Panc1 (cell line): ENCODE measurements around the gene G6PC3. TPM values are rescaled to one million over a fixed set of nuclear protein-coding genes. Genes with fewer than 3 reads are reported as not detected.
"Not testable (repeated sequence)": the region's sequence is repeated elsewhere in the genome, so short reads cannot be mapped to it uniquely, and the experiment has no call there.

ENCODE experiments used
- ATAC-seq: fragments of 200-7000 bp; cut with Tn5 transposase; 2 replicates; pipeline ENCODE4 v1.9.1; 2020; ENCODE audit warnings: mild to moderate bottlenecking, moderate library complexity
- BruUV-seq: library from RNA; stranded (reverse); fragments of 400-500 nt; replicated peaks from 2 replicates; lab custom pipeline; 2021; lab: Mats Ljungman, UMichigan
- CTCF ChIA-PET: fragments of 300-600 bp; sonication (Branson Sonifier 250); formaldehyde crosslinking; loops from one replicate; lab custom pipeline; 2022; ENCODE audit warnings: antibody characterized with exemption; lab: Charles Lee
- POLR2A ChIA-PET: fragments of 300-600 bp; sonication (Branson Sonifier 250); formaldehyde crosslinking; loops from one replicate; lab custom pipeline; 2022; ENCODE audit warnings: antibody characterized with exemption; lab: Charles Lee
- DNase-seq: peaks from one replicate; pipeline ENCODE4 v3.0.0-alpha.2; 2010; ENCODE audit warnings: low read depth, low spot score
- H3K27ac ChIP-seq: 2 replicates; pipeline ENCODE4 v1.5.1; 2011; ENCODE audit warnings: mild to moderate bottlenecking, low read length, inconsistent platforms
- H3K27me3 ChIP-seq: fragments of 200-500 bp; sonication (Bioruptor generic); 2 replicates; pipeline ENCODE4 v1.6.0; 2014; ENCODE audit warnings: low read length, inconsistent platforms; ENCODE audit not compliant: control insufficient read depth, insufficient read depth
- H3K36me3 ChIP-seq: fragments of 200-500 bp; sonication (Bioruptor generic); 2 replicates; pipeline ENCODE4 v1.5.1; 2014; ENCODE audit warnings: inconsistent platforms, mild to moderate bottlenecking, low read length, moderate library complexity; ENCODE audit not compliant: control insufficient read depth, insufficient read depth
- H3K4me1 ChIP-seq: 2 replicates; pipeline ENCODE4 v1.5.1; 2011; ENCODE audit warnings: inconsistent platforms, mild to moderate bottlenecking, low read length, moderate library complexity; ENCODE audit not compliant: control insufficient read depth, insufficient read depth
- H3K4me3 ChIP-seq, 2 experiments: 2 replicates each; pipeline ENCODE4 v1.5.1; 2011 to 2012; ENCODE audit warnings: low read depth in 2 of 2, low read length in 2 of 2, mild to moderate bottlenecking in 2 of 2, inconsistent platforms in 1 of 2, moderate library complexity in 1 of 2
- H3K9me3 ChIP-seq: fragments of 200-500 bp; sonication (Bioruptor generic); 2 replicates; pipeline ENCODE4 v1.5.1; 2014; ENCODE audit warnings: low read depth, mild to moderate bottlenecking, inconsistent platforms, low read length, moderate library complexity; ENCODE audit not compliant: control insufficient read depth, insufficient read depth
- CTCF ChIP-seq: fragments of 450-650 bp; IDR thresholded peaks from 2 replicates; pipeline ENCODE4 v1.5.1; 2017; ENCODE audit warnings: mild to moderate bottlenecking
- POLR2AphosphoS5 ChIP-seq: IDR thresholded peaks from 2 replicates; pipeline ENCODE4 v1.6.1; 2012; ENCODE audit warnings: mild to moderate bottlenecking, low read depth, low read length, moderate library complexity
- REST ChIP-seq, 2 experiments: IDR thresholded peaks; 2 replicates each; pipeline ENCODE4 v1.6.1; 2011 to 2012; ENCODE audit warnings: low read depth in 2 of 2, control low read depth in 1 of 2, low read length in 1 of 2, mild to moderate bottlenecking in 1 of 2, moderate library complexity in 1 of 2; ENCODE audit not compliant: insufficient read depth in 1 of 2
- SIN3A ChIP-seq: IDR thresholded peaks from 2 replicates; pipeline ENCODE4 v1.6.1; 2012; ENCODE audit warnings: low read depth, mild to moderate bottlenecking, low read length, moderate library complexity, borderline replicate concordance; ENCODE audit not compliant: insufficient read depth
- TCF7L2 ChIP-seq: IDR thresholded peaks from 2 replicates; pipeline ENCODE4 v1.6.1; 2011; ENCODE audit warnings: mild to moderate bottlenecking, low read depth, low read length, inconsistent platforms
- in situ Hi-C: cut with HindIII; loops from 2 replicates; pipeline ENCODE4 v1.10.0; 2016; ENCODE audit warnings: low sequenced_read_pairs, low pct_unique_long_range_greater_than_20kb
- intact Hi-C: fragments of 100-400 bp; cut with micrococcal nuclease; formaldehyde crosslinking; loops from one replicate; pipeline ENCODE4 v1.10.0; 2022; ENCODE audit not compliant: unreplicated experiment
- total RNA-seq: library from RNA; stranded (reverse); gene quantifications from one replicate; pipeline ENCODE4 v1.2.1, GENCODE V29; 2021; ENCODE audit not compliant: unreplicated experiment

G6PC3 gene
- total RNA-seq, 1 experiment from 2014 or later: 42.7 TPM

GRCh38 chr17:44045486-44045885 is 25.0 kb upstream of the G6PC3 start:
- CTCF ChIA-PET: interaction anchor here (0.7 kb wide), 2 partner anchors 41 to 101 kb away, joined by 7 to 8 read pairs; no protein-coding TSS in a partner anchor

GRCh38 chr17:44046893-44047292 is 23.6 kb upstream of the G6PC3 start:
- intact Hi-C loops, H3K4me1 ChIP-seq, H3K27ac ChIP-seq, BruUV-seq, in situ Hi-C loops, H3K9me3 ChIP-seq, H3K36me3 ChIP-seq, CTCF ChIA-PET, H3K4me3 ChIP-seq, POLR2A ChIA-PET, ATAC-seq, H3K27me3 ChIP-seq, DNase-seq: not testable (repeated sequence)

More at GRCh38 chr17:44045486-44045885, 25.0 kb upstream of the G6PC3 start:
- POLR2A ChIA-PET: no interaction called here
- Histone ChIP-seq H3K4me1 (no peaks in the 10 kb centered on the region), H3K27ac (no peak overlapping the region), H3K27me3 (no peaks in the 10 kb centered on the region), H3K36me3 (0 out of 2 replicates have a peak, but pooled peaks cover 2% of the 10 kb centered on the region), H3K9me3 (no peaks in the 10 kb centered on the region), H3K4me3 (no peak overlapping the region)
- DNase-seq: no peak
- intact Hi-C loops: no loop called here
- ATAC-seq: no peak
- in situ Hi-C loops: no loop called here
- TF ChIP-seq POLR2AphosphoS5 (no peak), TCF7L2 (no peak), CTCF (no peak), SIN3A (no peak)
- BruUV-seq: no TSS peak

GRCh38 chr17:44049294-44050060 is 21.1 kb upstream of the G6PC3 start:
- H3K4me1 ChIP-seq: no peaks in the 10 kb centered on the region
- TSS peak; percentile 48 for BruUV-seq
- DNase-seq (no peak), ATAC-seq (no peak)
- ChIA-PET POLR2A (interaction anchor here (0.6 kb wide), 1 partner anchor 59 kb away, joined by 8 read pairs; no protein-coding TSS in a partner anchor), CTCF (no interaction called here)
- H3K9me3 ChIP-seq: no peaks in the 10 kb centered on the region
- no peaks in the 10 kb centered on the region for H3K27me3 ChIP-seq
- no peak overlapping the region for H3K27ac ChIP-seq
- in situ Hi-C loops: no loop called here
- H3K36me3 ChIP-seq: peaks cover 4% of the 10 kb centered on the region; the same call in 1 of the 2 replicates
- TF ChIP-seq CTCF (no peak), SIN3A (no peak), REST (IDR thresholded peaks at IDR 0.05; ENCODE audit: insufficient read depth in 1 of 2, low read depth in 2 of 2, low read length in 1 of 2) (no peak), TCF7L2 (no peak), POLR2AphosphoS5 (no peak)
- H3K4me3 ChIP-seq: no peak overlapping the region
- intact Hi-C loops: no loop called here
